Ascending aorta (tissue), 2 donors: ENCODE measurements around the gene HTT. TPM values are rescaled to one million over a fixed set of nuclear protein-coding genes. Genes with fewer than 3 reads are reported as not detected.

Experiments
- DNase-seq, 2 donors: peaks; one replicate each; pipeline ENCODE4 v3.0.0-alpha.2; 2019; ENCODE audit warnings: low spot score in 2 of 2
- H3K27ac ChIP-seq, 2 donors: fragments of 200-600 bp; sonication (generic); one replicate each; pipeline ENCODE4 v1.5.1; 2016 to 2017; ENCODE audit warnings: mild to moderate bottlenecking in 1 of 2
- H3K27me3 ChIP-seq: fragments of 200-600 bp; sonication (generic); one replicate; pipeline ENCODE4 v1.5.1; 2017
- H3K36me3 ChIP-seq, 2 donors: fragments of 200-600 bp; sonication (generic); one replicate each; pipeline ENCODE4 v1.5.1; 2016
- H3K4me1 ChIP-seq, 2 donors: fragments of 200-600 bp; sonication (generic); one replicate each; pipeline ENCODE4 v1.5.1; 2016 to 2017; ENCODE audit warnings: mild to moderate bottlenecking in 1 of 2
- H3K4me3 ChIP-seq, 2 donors: fragments of 200-600 bp; sonication (generic); one replicate each; pipeline ENCODE4 v1.5.1; 2016 to 2017; ENCODE audit warnings: mild to moderate bottlenecking in 1 of 2
- H3K9me3 ChIP-seq, 2 donors: fragments of 200-600 bp; sonication (generic); one replicate each; pipeline ENCODE4 v1.5.1; 2016
- CTCF ChIP-seq, 3 experiments: fragments of 200-600 bp in 2 of 3; fragments of 450-650 bp in 1 of 3; sonication (generic) in 2 of 3; IDR thresholded peaks; one replicate each; pipeline ENCODE4 v1.5.1; 2016 to 2019; ENCODE audit warnings: antibody characterized with exemption in 3 of 3, mild to moderate bottlenecking in 1 of 3, moderate library complexity in 1 of 3
- intact Hi-C: fragments of 100-400 bp; cut with DNase I; formaldehyde crosslinking; loops from one replicate; pipeline ENCODE4 v1.15.1; 2023
- total RNA-seq: library from RNA; depleted of rRNA; stranded (reverse); fragments of >200 nt; gene quantifications from one replicate; pipeline ENCODE4 v1.1.0, GENCODE V29; 2016

Gene HTT
- total RNA-seq, 1 donor from 2014 or later, result 23.7 TPM

GRCh38 chr4:3239303-3239702, 164.8 kb downstream of the HTT start:
- DNase-seq, result no peak
- Histone ChIP-seq H3K4me1 (no peaks in the 10 kb centered on the region), H3K27ac (no peak overlapping the region), H3K27me3 (no peaks in the 10 kb centered on the region), H3K9me3 (no peaks in the 10 kb centered on the region), H3K4me3 (no peak overlapping the region), H3K36me3 (peaks cover 48 to 63% of the 10 kb centered on the region in 2 donors)
- no peak for TF ChIP-seq CTCF (IDR thresholded peaks at IDR 0.05)
- intact Hi-C loops, result no loop called here

- no peaks in the 10 kb centered on the region for H3K9me3 ChIP-seq
- no peak overlapping the region for H3K4me3 ChIP-seq
- H3K4me1 ChIP-seq, result no peaks in the 10 kb centered on the region
- no peak for DNase-seq
- no peaks in the 10 kb centered on the region for H3K27me3 ChIP-seq
- no peak for TF ChIP-seq CTCF (IDR thresholded peaks at IDR 0.05)
- intact Hi-C loops, result no loop called here
- H3K27ac ChIP-seq, result no peak overlapping the region
- H3K36me3 ChIP-seq, result peaks cover 38 to 56% of the 10 kb centered on the region in 2 donors
Measured at GRCh38 chr4:3239998-3240920, 165.8 kb downstream of the HTT start.

GRCh38 chr4:3240936-3241522, 166.5 kb downstream of the HTT start:
- no peak for TF ChIP-seq CTCF (IDR thresholded peaks at IDR 0.05)
- H3K27me3 ChIP-seq, result no peaks in the 10 kb centered on the region

GRCh38 chr4:3241898-3242524, 167.5 kb downstream of the HTT start:
- Histone ChIP-seq H3K27me3 (no peaks in the 10 kb centered on the region), H3K4me1 (no peaks in the 10 kb centered on the region), H3K27ac (peak overlapping the region in 1 of 2 donors; percentile 18), H3K9me3 (no peaks in the 10 kb centered on the region), H3K4me3 (no peak overlapping the region), H3K36me3 (peaks cover 27 to 43% of the 10 kb centered on the region in 2 donors)
- no peak for DNase-seq
- intact Hi-C loops, result no loop called here
- no peak for TF ChIP-seq CTCF (IDR thresholded peaks at IDR 0.05)

More at GRCh38 chr4:3240936-3241522, 166.5 kb downstream of the HTT start:
- H3K27ac ChIP-seq, result peak overlapping the region in 1 of 2 donors; percentile 18
- intact Hi-C loops, result no loop called here
- no peak overlapping the region for H3K4me3 ChIP-seq
- H3K36me3 ChIP-seq, result peaks cover 31 to 48% of the 10 kb centered on the region in 2 donors
- no peak for DNase-seq
- no peaks in the 10 kb centered on the region for H3K9me3 ChIP-seq
- H3K4me1 ChIP-seq, result no peaks in the 10 kb centered on the region

GRCh38 chr4:3243136-3243780, 168.8 kb downstream of the HTT start:
- Histone ChIP-seq H3K9me3 (no peaks in the 10 kb centered on the region), H3K27me3 (no peaks in the 10 kb centered on the region), H3K27ac (no peak overlapping the region), H3K4me1 (no peaks in the 10 kb centered on the region), H3K4me3 (no peak overlapping the region), H3K36me3 (peaks cover 22 to 31% of the 10 kb centered on the region in 2 donors)
- no peak for TF ChIP-seq CTCF (IDR thresholded peaks at IDR 0.05)
- DNase-seq, result no peak
- intact Hi-C loops, result no loop called here
